Esophagus muscularis mucosa (tissue), 3 donors: ENCODE results near the gene MLN.

ENCODE experiments used
- CTCF ChIP-seq, 3 experiments: fragments of 200-600 bp in 2 of 3; fragments of 450-650 bp in 1 of 3; sonication (generic) in 2 of 3; IDR thresholded peaks; one replicate each; pipeline ENCODE4 v1.5.1; 2017 to 2019; ENCODE audit warnings: antibody characterized with exemption in 3 of 3, mild to moderate bottlenecking in 2 of 3, moderate library complexity in 1 of 3
- POLR2A ChIP-seq: fragments of 450-650 bp; IDR thresholded peaks from one replicate; pipeline ENCODE4 v1.6.1; 2017; ENCODE audit warnings: antibody characterized with exemption, moderate library complexity, mild to moderate bottlenecking, low read depth
- POLR2AphosphoS5 ChIP-seq, 2 donors: sonication (generic); formaldehyde crosslinking; IDR thresholded peaks; one replicate each; pipeline ENCODE4 v1.6.1; 2017; ENCODE audit warnings: antibody characterized with exemption in 2 of 2

GRCh38 chr6:33790379-33790778 is 13.4 kb downstream of the MLN start:
- TF ChIP-seq POLR2A (no peak), CTCF (IDR thresholded peaks at IDR 0.05) (no peak), POLR2AphosphoS5 (IDR thresholded peaks at IDR 0.05) (no peak)
